ENCODE results near the gene GPR62.

Gene GPR62

DNA sequence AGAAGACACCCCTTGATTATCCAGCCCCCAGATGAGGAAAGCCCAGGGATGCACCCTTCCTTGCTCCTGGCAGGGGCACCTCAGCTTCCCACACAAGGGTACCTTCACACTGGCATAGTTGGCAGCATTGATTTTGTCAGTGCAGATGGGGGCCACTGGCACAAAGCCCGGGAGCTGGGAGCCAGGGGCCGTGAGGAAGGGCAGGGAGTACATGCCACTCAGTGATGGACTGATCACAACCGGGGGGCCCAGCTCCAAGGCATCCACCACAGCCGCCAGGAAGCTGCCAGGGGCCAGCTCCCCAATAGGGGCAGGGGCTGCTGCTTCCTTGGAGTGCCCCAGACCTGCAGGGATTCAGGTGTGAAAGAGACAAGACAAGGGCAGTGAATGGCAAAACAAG is 14.7 kb downstream of the GPR62 start:
- Histone ChIP-seq H3K27me3 (peaks cover 52% of the 10 kb centered on the region), H3K9me3 (no peaks in the 10 kb centered on the region), H3K36me3 (no peaks in the 10 kb centered on the region), H3K27ac (no peak overlapping the region), H3K4me3 (ENCODE audit: low read depth in 1 of 2, low read length in 1 of 2) (no peak overlapping the region), H3K4me1 (ENCODE audit: control insufficient read depth in 1 of 2, insufficient read depth in 1 of 2, low read depth in 1 of 2, low read length in 1 of 2) (peaks cover 20 to 30% of the 10 kb centered on the region in 2 experiments)
- TF ChIP-seq, protein P1, sequence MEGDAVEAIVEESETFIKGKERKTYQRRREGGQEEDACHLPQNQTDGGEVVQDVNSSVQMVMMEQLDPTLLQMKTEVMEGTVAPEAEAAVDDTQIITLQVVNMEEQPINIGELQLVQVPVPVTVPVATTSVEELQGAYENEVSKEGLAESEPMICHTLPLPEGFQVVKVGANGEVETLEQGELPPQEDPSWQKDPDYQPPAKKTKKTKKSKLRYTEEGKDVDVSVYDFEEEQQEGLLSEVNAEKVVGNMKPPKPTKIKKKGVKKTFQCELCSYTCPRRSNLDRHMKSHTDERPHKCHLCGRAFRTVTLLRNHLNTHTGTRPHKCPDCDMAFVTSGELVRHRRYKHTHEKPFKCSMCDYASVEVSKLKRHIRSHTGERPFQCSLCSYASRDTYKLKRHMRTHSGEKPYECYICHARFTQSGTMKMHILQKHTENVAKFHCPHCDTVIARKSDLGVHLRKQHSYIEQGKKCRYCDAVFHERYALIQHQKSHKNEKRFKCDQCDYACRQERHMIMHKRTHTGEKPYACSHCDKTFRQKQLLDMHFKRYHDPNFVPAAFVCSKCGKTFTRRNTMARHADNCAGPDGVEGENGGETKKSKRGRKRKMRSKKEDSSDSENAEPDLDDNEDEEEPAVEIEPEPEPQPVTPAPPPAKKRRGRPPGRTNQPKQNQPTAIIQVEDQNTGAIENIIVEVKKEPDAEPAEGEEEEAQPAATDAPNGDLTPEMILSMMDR (IDR thresholded peaks at IDR 0.05) = no peak

DNA sequence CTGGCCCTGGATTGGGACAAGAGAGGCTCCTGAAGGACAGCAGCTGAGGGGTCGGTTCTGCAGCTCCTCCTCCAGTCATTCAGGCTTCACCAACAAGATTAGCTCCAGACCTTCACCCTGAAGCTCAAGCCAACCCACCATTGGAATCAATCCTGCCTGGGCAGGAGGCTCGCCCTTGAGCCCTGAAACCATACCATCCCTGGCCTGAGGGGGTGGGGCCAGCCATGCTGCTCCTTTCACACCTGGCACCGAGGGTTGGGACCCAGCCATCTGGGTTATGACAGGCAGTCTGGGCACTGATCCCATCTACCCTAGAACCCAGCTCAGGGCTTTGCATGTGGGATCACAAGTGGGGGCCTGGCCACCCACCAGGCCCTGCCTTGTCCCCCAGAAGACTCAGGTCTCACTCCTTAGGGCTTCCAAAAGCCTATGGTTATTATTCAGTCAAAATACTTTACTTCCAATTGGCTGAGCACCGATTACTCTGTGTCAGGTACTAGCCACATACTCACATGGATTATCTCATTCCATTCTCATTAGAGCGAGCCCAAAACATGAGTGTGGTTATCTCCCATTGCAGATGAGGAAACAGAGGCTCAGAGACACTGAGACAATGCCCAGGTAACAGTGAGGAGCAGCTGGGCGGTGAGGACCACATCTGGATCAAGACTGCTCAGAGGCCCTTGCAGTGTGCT is 15.6 kb downstream of the GPR62 start:
- Histone ChIP-seq H3K4me3 (ENCODE audit: low read depth in 1 of 2, low read length in 1 of 2) (no peak overlapping the region), H3K4me1 (ENCODE audit: control insufficient read depth in 1 of 2, insufficient read depth in 1 of 2, low read depth in 1 of 2, low read length in 1 of 2) (peaks cover 29 to 39% of the 10 kb centered on the region in 2 experiments), H3K27me3 (peaks cover 49% of the 10 kb centered on the region), H3K36me3 (no peaks in the 10 kb centered on the region), H3K27ac (no peak overlapping the region), H3K9me3 (no peaks in the 10 kb centered on the region)
- TF ChIP-seq, protein P1 (IDR thresholded peaks at IDR 0.05) = no peak

DNA sequence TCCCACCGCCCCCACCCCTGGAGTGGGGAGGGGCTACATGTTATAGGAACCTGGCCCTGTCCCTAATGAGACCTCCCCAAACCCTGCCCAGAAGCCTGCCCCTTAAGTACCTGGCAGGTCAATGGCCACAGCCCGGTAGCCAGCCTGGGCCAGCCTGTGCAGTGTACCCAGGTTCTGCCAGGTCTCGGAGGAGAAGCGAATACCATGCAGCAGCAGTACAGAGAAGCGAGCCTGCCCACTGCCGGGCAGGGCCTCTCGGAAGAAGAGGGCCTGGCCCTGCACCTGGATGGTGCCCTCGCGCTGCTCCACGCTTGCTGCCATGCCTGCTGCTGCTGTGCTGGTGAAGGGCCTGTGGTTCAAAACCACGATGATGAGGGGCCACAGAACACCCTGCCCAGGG is 16.2 kb downstream of the GPR62 start:
- Histone ChIP-seq H3K4me3 (ENCODE audit: low read depth in 1 of 2, low read length in 1 of 2) (no peak overlapping the region), H3K9me3 (no peaks in the 10 kb centered on the region), H3K27me3 (peaks cover 46% of the 10 kb centered on the region), H3K36me3 (no peaks in the 10 kb centered on the region), H3K27ac (no peak overlapping the region), H3K4me1 (ENCODE audit: control insufficient read depth in 1 of 2, insufficient read depth in 1 of 2, low read depth in 1 of 2, low read length in 1 of 2) (peaks cover 30 to 41% of the 10 kb centered on the region in 2 experiments)
- TF ChIP-seq, protein P1 (IDR thresholded peaks at IDR 0.05) = no peak

DNA sequence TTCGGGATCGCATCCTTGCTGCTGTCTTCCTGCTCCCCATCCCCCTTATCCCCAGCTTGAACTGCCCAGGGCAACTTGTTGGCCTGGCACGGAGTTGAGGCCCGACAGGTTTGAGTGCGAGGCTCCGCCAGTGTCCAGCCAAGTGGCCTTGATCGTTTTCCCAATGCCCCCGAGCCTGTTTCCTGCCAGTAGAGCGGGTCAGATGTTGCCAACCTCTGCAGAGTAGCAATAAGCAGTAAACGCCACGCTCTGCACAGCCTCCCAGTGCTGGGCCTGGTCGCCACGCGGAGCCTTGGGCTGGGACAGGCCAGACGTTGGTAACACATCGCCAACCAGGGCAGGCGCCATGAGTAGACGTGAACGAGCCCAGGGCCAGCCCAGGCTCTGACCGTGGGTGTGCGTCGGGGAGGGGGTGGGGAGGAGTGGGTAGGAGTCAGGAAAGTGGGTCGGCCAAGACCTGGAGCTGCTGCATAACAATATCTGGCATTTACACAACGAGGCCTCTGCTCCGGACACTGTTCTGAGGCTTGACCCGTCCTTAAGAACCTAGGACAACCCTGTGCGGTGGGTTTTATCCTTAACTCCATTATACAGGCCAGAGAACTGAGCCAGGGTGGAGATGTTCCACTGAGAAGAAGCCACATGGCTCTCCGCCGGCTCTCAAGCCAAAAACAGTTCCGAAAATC is 19.2 kb downstream of the GPR62 start:
- Histone ChIP-seq H3K36me3 (no peaks in the 10 kb centered on the region), H3K27me3 (peaks cover 15% of the 10 kb centered on the region), H3K9me3 (no peaks in the 10 kb centered on the region), H3K4me1 (ENCODE audit: control insufficient read depth in 1 of 2, insufficient read depth in 1 of 2, low read depth in 1 of 2, low read length in 1 of 2) (peaks cover 26 to 27% of the 10 kb centered on the region in 2 experiments), H3K27ac (peak overlapping the region; percentile 45), H3K4me3 (ENCODE audit: low read depth in 1 of 2, low read length in 1 of 2) (peak overlapping the region; percentile 76)
- TF ChIP-seq, protein P1 (IDR thresholded peaks at IDR 0.05) = peak; percentile 36

DNA sequence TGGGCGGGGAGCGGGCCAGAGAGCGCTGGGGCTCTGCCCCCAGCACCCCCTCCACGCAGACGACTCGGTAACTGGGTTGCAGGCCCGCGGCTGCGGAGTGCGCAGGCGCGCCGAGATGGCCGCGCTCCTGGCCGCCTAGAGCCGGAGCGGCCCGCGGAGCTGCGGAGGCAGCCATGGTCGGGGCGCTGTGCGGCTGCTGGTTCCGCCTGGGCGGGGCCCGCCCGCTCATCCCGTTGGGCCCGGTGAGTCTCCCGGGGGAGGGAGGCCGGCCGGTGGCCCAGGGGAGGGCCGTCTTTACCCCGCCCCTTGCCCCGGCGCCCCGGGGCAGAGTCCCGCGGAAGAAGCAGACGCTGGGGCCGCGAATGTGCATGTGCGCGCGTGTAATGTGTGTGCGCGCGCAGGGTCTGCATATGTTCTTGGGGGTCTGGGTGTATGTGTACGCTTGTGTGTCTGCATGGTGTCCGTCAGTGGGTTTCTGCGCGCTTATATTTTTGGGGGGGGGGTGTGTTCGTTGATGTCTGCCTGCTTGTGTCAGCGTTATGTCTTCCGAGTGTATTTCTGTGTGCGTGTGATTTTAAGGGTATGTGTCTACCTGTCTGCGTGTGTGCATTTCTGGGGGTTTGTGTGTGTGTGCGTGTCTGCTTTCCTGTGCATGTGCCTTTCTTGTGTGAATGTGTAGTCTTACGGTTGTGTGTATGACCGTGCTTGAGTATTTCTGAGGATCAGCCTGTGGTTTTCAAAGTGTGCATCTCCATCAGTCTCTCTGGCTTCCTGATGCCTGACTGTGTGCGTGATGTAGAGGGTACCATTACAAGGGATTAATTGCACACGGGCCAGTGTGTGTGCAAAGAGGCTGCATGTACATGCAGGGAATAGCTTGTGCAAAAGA is 20.0 kb downstream of the GPR62 start, which contains the start of gene ABHD14A:
Gene ABHD14A (plus strand): TSS at position 102 of the 889 bp plus-strand sequence. CDS start 72 bp downstream, at position 174.
- TF ChIP-seq, protein P1 (IDR thresholded peaks at IDR 0.05) = no peak

More for the DNA sequence above, 20.0 kb downstream of the GPR62 start, which contains the start of gene ABHD14A:
- peak within 1 kb of the TSS; percentile 76 for H3K4me3 ChIP-seq (ENCODE audit: low read depth in 1 of 2, low read length in 1 of 2)
- H3K9me3 ChIP-seq = no peaks in the 10 kb centered on the region
- H3K36me3 ChIP-seq = no peaks in the 10 kb centered on the region
- H3K27ac ChIP-seq = peak within 1 kb of the TSS; percentile 45
- H3K4me1 ChIP-seq (ENCODE audit: control insufficient read depth in 1 of 2, insufficient read depth in 1 of 2, low read depth in 1 of 2, low read length in 1 of 2) = peaks cover 26 to 27% of the 10 kb centered on the region in 2 experiments
- H3K27me3 ChIP-seq = peaks cover 9% of the 10 kb centered on the region

Measured in neutrophil (primary cell).